H1 (cell line): ENCODE measurements around the gene WDSUB1.

Source experiments
- HDAC6 ChIP-seq: IDR thresholded peaks from one replicate; pipeline ENCODE4 v1.7.1; 2012; ENCODE audit warnings: low read depth, mild to moderate bottlenecking, inconsistent platforms, low read length, moderate library complexity
- MAFK ChIP-seq: IDR thresholded peaks from 2 replicates; pipeline ENCODE4 v1.6.1; 2012; ENCODE audit warnings: low read depth, mild to moderate bottlenecking, improper control_type of control experiment, low read length
- POLR2A ChIP-seq, 2 experiments: IDR thresholded peaks; 1 replicate in 1 of 2; 2 replicates in 1 of 2; pipeline ENCODE4 v1.6.1; 2011; ENCODE audit warnings: low read depth in 2 of 2, low read length in 2 of 2, mild to moderate bottlenecking in 2 of 2; ENCODE audit errors: control extremely low read depth in 1 of 2
- TAF1 ChIP-seq: IDR thresholded peaks from 2 replicates; pipeline ENCODE4 v1.6.1; 2011; ENCODE audit warnings: mild to moderate bottlenecking, low read depth, low read length

- TF ChIP-seq HDAC6 (no peak), MAFK (no peak), TAF1 (no peak), POLR2A (IDR thresholded peaks at IDR 0.05; ENCODE audit: control extremely low read depth in 1 of 2, low read depth in 2 of 2, low read length in 2 of 2) (no peak)
Measured at GRCh38 chr2:159214325-159214865, 72.1 kb downstream of the WDSUB1 start.
